ENCODE measurements around the gene PDSS2. TPM values are rescaled to one million over a fixed set of nuclear protein-coding genes. Genes with fewer than 3 reads are reported as not detected.
A peak's percentile ranks its signal among the peaks of the same experiment; 100 is the strongest.

The PDSS2 gene
- total RNA-seq, 3 donors from 2014 or later (not counting 1 experiment from before 2014, with no cell fraction given), result 11.2 to 15.5 (median 14.2) TPM

DNA sequence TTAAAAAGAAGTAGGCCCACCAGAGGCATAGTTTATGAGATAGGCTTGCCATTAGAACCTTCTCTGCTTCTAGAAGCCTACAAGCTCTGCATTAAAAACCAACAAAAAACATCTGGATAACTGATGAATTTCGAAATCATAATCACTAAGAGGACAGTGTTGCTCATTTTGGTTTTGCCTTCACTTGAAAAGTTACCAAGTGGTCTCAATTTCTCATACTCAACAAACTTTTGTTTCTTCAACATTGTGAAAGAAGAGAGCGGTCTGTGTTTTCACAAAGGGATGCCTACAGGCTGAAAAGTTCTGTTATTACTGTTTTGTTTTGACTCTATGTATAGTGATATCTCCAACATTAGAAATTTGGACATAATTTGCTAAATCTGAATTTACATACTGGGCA lies 98.9 kb downstream of the PDSS2 start:
- H3K4me3 Mint-ChIP-seq, result no peak overlapping the region
- peak overlapping the region in 1 of 2 donors; percentile 6 for H3K27ac Mint-ChIP-seq
- no peak for ATAC-seq
- H3K36me3 Mint-ChIP-seq, result peaks cover 14% of the 10 kb centered on the region
- H3K9me3 Mint-ChIP-seq, result peaks cover 3 to 11% of the 10 kb centered on the region in 2 donors
- WGBS (ENCODE audit: insufficient coverage), result 100% methylated on average over 1 of the region's 2 CpGs
- H3K4me1 Mint-ChIP-seq, result peaks cover 13 to 18% of the 10 kb centered on the region in 2 donors
- no peaks in the 10 kb centered on the region for H3K4me1 ChIP-seq (ENCODE audit: control insufficient read depth, insufficient read depth, low read length)
- intact Hi-C loops (cut with micrococcal nuclease), result no loop called here
- no peak overlapping the region for H3K4me3 ChIP-seq (ENCODE audit: low read length)
- H3K27me3 Mint-ChIP-seq (ENCODE audit: low read depth in 2 of 2), result no peaks in the 10 kb centered on the region
- TF ChIP-seq, protein P1, sequence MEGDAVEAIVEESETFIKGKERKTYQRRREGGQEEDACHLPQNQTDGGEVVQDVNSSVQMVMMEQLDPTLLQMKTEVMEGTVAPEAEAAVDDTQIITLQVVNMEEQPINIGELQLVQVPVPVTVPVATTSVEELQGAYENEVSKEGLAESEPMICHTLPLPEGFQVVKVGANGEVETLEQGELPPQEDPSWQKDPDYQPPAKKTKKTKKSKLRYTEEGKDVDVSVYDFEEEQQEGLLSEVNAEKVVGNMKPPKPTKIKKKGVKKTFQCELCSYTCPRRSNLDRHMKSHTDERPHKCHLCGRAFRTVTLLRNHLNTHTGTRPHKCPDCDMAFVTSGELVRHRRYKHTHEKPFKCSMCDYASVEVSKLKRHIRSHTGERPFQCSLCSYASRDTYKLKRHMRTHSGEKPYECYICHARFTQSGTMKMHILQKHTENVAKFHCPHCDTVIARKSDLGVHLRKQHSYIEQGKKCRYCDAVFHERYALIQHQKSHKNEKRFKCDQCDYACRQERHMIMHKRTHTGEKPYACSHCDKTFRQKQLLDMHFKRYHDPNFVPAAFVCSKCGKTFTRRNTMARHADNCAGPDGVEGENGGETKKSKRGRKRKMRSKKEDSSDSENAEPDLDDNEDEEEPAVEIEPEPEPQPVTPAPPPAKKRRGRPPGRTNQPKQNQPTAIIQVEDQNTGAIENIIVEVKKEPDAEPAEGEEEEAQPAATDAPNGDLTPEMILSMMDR (IDR thresholded peaks at IDR 0.05), result no peak
- peaks cover 5% of the 10 kb centered on the region for H3K9me3 ChIP-seq (ENCODE audit: control insufficient read depth, insufficient read depth, low read length)
- no peak for DNase-seq
- H3K36me3 ChIP-seq (ENCODE audit: control insufficient read depth, insufficient read depth, low read length), result peaks cover 2% of the 10 kb centered on the region
- no peak overlapping the region for H3K27ac ChIP-seq (ENCODE audit: low read length)
- H3K27me3 ChIP-seq (ENCODE audit: control insufficient read depth, insufficient read depth, low read length), result no peaks in the 10 kb centered on the region

DNA sequence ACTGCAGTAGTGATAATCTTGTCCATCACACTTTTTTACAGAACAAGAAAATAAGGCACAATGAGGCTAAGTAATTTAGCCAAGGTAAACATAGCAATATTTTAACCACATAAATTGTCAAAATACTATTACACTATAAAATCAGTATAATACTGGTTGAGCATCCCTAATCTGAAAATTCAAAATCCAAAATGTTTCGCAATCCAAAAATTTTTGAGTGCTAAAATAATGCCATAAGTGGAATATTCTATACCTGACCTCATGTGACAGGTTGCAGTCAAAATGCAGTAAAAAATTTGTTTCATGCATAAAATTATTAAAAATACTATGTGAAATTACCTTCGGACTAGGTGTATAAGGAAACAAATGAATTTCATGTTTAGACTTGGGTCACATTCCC lies 101.5 kb downstream of the PDSS2 start:
- intact Hi-C loops (cut with micrococcal nuclease), result no loop called here
- Mint-ChIP-seq H3K9me3 (peaks cover 1 to 6% of the 10 kb centered on the region in 2 donors), H3K36me3 (peaks cover 10% of the 10 kb centered on the region), H3K27me3 (ENCODE audit: low read depth in 2 of 2) (no peaks in the 10 kb centered on the region), H3K4me1 (peaks cover 10% of the 10 kb centered on the region in 2 donors), H3K27ac (no peak overlapping the region), H3K4me3 (no peak overlapping the region)
- peaks cover under 1% of the 10 kb centered on the region for H3K36me3 ChIP-seq (ENCODE audit: control insufficient read depth, insufficient read depth, low read length)
- no peak for ATAC-seq
- H3K4me3 ChIP-seq (ENCODE audit: low read length), result no peak overlapping the region
- H3K4me1 ChIP-seq (ENCODE audit: control insufficient read depth, insufficient read depth, low read length), result no peaks in the 10 kb centered on the region
- no peaks in the 10 kb centered on the region for H3K9me3 ChIP-seq (ENCODE audit: control insufficient read depth, insufficient read depth, low read length)
- WGBS (ENCODE audit: insufficient coverage), result 100% methylated on average over 1 of the region's 2 CpGs
- no peak overlapping the region for H3K27ac ChIP-seq (ENCODE audit: low read length)
- H3K27me3 ChIP-seq (ENCODE audit: control insufficient read depth, insufficient read depth, low read length), result no peaks in the 10 kb centered on the region
- DNase-seq, result no peak
- TF ChIP-seq, protein P1 (IDR thresholded peaks at IDR 0.05), result no peak

DNA sequence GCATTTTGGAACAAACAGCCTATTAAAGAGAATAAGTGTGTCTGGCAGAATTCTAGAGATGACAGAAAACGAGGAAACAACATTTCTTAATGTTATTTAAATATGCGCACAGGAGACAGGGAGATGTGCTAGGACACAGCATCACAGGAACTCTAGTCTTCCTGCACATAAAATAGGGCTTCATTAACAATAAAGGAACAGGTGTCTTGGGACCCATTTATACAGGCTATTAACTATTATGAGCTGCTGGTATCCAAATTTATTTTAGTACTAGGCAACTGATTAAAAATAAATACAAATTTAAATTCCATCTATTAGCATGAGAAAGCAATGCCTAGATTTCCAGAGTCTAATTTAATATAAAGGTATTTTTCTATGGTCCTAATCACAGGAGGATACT lies 102.3 kb downstream of the PDSS2 start:
- Histone ChIP-seq H3K9me3 (ENCODE audit: control insufficient read depth, insufficient read depth, low read length) (no peaks in the 10 kb centered on the region), H3K27me3 (ENCODE audit: control insufficient read depth, insufficient read depth, low read length) (no peaks in the 10 kb centered on the region), H3K36me3 (ENCODE audit: control insufficient read depth, insufficient read depth, low read length) (no peaks in the 10 kb centered on the region), H3K27ac (ENCODE audit: low read length) (no peak overlapping the region), H3K4me1 (ENCODE audit: control insufficient read depth, insufficient read depth, low read length) (no peaks in the 10 kb centered on the region), H3K4me3 (ENCODE audit: low read length) (no peak overlapping the region)
- Mint-ChIP-seq H3K4me3 (no peak overlapping the region), H3K27ac (no peak overlapping the region), H3K4me1 (peaks cover 10% of the 10 kb centered on the region in 2 donors), H3K36me3 (peaks cover 2% of the 10 kb centered on the region), H3K27me3 (ENCODE audit: low read depth in 2 of 2) (no peaks in the 10 kb centered on the region), H3K9me3 (peaks cover 0 to under 1% of the 10 kb centered on the region in 2 donors)
- intact Hi-C loops (cut with micrococcal nuclease), result no loop called here
- WGBS (ENCODE audit: insufficient coverage), result 96% methylated on average over 2 of the region's 2 CpGs
- TF ChIP-seq, protein P1 (IDR thresholded peaks at IDR 0.05), result no peak
- ATAC-seq, result no peak
- no peak for DNase-seq

DNA sequence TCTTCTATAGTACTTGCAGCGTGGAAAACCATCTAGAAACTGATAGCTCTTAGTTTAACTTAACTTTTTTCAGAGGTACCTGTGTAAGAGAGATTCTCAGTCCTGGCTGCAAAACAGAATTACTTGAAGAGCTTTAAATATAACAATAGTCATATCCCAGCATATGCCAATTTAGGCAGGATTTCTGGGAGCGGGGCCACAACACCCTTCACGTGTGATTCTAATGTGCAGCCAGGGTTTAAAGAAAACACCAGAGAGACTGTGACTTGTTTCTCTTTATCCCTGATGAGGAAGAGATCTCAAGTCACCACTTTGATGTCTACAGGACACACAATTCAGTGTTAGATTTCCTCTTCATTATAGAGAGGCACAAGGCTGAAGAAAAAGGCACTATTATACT lies 103.7 kb downstream of the PDSS2 start:
- Histone ChIP-seq H3K27me3 (ENCODE audit: control insufficient read depth, insufficient read depth, low read length) (no peaks in the 10 kb centered on the region), H3K36me3 (ENCODE audit: control insufficient read depth, insufficient read depth, low read length) (no peaks in the 10 kb centered on the region)
- 96% methylated on average over 2 of the region's 3 CpGs for WGBS (ENCODE audit: insufficient coverage)

More for the DNA sequence above, 103.7 kb downstream of the PDSS2 start:
- Mint-ChIP-seq H3K9me3 (no peaks in the 10 kb centered on the region), H3K27ac (no peak overlapping the region), H3K4me1 (peaks cover 10% of the 10 kb centered on the region in 2 donors), H3K27me3 (ENCODE audit: low read depth in 2 of 2) (no peaks in the 10 kb centered on the region), H3K36me3 (no peaks in the 10 kb centered on the region), H3K4me3 (no peak overlapping the region)
- intact Hi-C loops (cut with micrococcal nuclease), result no loop called here
- Histone ChIP-seq H3K27ac (ENCODE audit: low read length) (no peak overlapping the region), H3K4me1 (ENCODE audit: control insufficient read depth, insufficient read depth, low read length) (no peaks in the 10 kb centered on the region), H3K4me3 (ENCODE audit: low read length) (no peak overlapping the region), H3K9me3 (ENCODE audit: control insufficient read depth, insufficient read depth, low read length) (no peaks in the 10 kb centered on the region)
- TF ChIP-seq, protein P1 (IDR thresholded peaks at IDR 0.05), result no peak
- no peak for ATAC-seq
- no peak for DNase-seq
